ENCODE results near the gene ANKS4B.
"Not testable (repeated sequence)": the region's sequence is repeated elsewhere in the genome, so short reads cannot be mapped to it uniquely, and the experiment has no call there.

Gene ANKS4B

GRCh38 chr16:21236831-21237230, 3.3 kb downstream of the ANKS4B start:
- no peak for DNase-seq (ENCODE audit: low spot score)
- no peak for ATAC-seq (ENCODE audit: low read depth)
- H3K27ac ChIP-seq (ENCODE audit: poor library complexity, severe bottlenecking), result no peak overlapping the region
- no peak for TF ChIP-seq CTCF (IDR thresholded peaks at IDR 0.05; ENCODE audit: poor library complexity, severe bottlenecking)
- no peaks in the 10 kb centered on the region for H3K4me1 ChIP-seq (ENCODE audit: insufficient read depth, poor library complexity, severe bottlenecking)
- no peak overlapping the region for H3K4me3 ChIP-seq (ENCODE audit: severe bottlenecking)
- H3K9me3 ChIP-seq (ENCODE audit: severe bottlenecking), result no peaks in the 10 kb centered on the region
- peaks cover 7% of the 10 kb centered on the region for H3K27me3 ChIP-seq (ENCODE audit: insufficient read depth, poor library complexity, severe bottlenecking)
- no peaks in the 10 kb centered on the region for H3K36me3 ChIP-seq (ENCODE audit: low read depth)

GRCh38 chr16:21239646-21240045, 6.1 kb downstream of the ANKS4B start:
- no peak for ATAC-seq (ENCODE audit: low read depth)
- no peak for DNase-seq (ENCODE audit: low spot score)
- Histone ChIP-seq H3K4me1 (ENCODE audit: insufficient read depth, poor library complexity, severe bottlenecking) (no peaks in the 10 kb centered on the region), H3K27me3 (ENCODE audit: insufficient read depth, poor library complexity, severe bottlenecking) (no peaks in the 10 kb centered on the region), H3K9me3 (ENCODE audit: severe bottlenecking) (no peaks in the 10 kb centered on the region), H3K4me3 (ENCODE audit: severe bottlenecking) (no peak overlapping the region), H3K36me3 (ENCODE audit: low read depth) (no peaks in the 10 kb centered on the region), H3K27ac (ENCODE audit: poor library complexity, severe bottlenecking) (no peak overlapping the region)
- TF ChIP-seq CTCF (IDR thresholded peaks at IDR 0.05; ENCODE audit: poor library complexity, severe bottlenecking), result no peak

GRCh38 chr16:21242756-21243155, 9.3 kb downstream of the ANKS4B start:
- Histone ChIP-seq H3K27ac (ENCODE audit: poor library complexity, severe bottlenecking) (no peak overlapping the region), H3K4me1 (ENCODE audit: insufficient read depth, poor library complexity, severe bottlenecking) (no peaks in the 10 kb centered on the region), H3K4me3 (ENCODE audit: severe bottlenecking) (no peak overlapping the region), H3K36me3 (ENCODE audit: low read depth) (no peaks in the 10 kb centered on the region), H3K9me3 (ENCODE audit: severe bottlenecking) (no peaks in the 10 kb centered on the region), H3K27me3 (ENCODE audit: insufficient read depth, poor library complexity, severe bottlenecking) (no peaks in the 10 kb centered on the region)
- ATAC-seq (ENCODE audit: low read depth) (no peak), DNase-seq (ENCODE audit: low spot score) (no peak)
- no peak for TF ChIP-seq CTCF (IDR thresholded peaks at IDR 0.05; ENCODE audit: poor library complexity, severe bottlenecking)

- H3K9me3 ChIP-seq (ENCODE audit: severe bottlenecking), result no peaks in the 10 kb centered on the region
These were observed 11.2 kb downstream of the ANKS4B start for GRCh38 chr16:21244518-21245215.

GRCh38 chr16:21248179-21248578, 14.7 kb downstream of the ANKS4B start:
- not testable (repeated sequence) for DNase-seq (ENCODE audit: low spot score); H3K27ac ChIP-seq (ENCODE audit: poor library complexity, severe bottlenecking); H3K4me3 ChIP-seq (ENCODE audit: severe bottlenecking); H3K4me1 ChIP-seq (ENCODE audit: insufficient read depth, poor library complexity, severe bottlenecking); H3K36me3 ChIP-seq (ENCODE audit: low read depth); H3K9me3 ChIP-seq (ENCODE audit: severe bottlenecking); ATAC-seq (ENCODE audit: low read depth); H3K27me3 ChIP-seq (ENCODE audit: insufficient read depth, poor library complexity, severe bottlenecking)

More at GRCh38 chr16:21244518-21245215, 11.2 kb downstream of the ANKS4B start:
- no peaks in the 10 kb centered on the region for H3K4me1 ChIP-seq (ENCODE audit: insufficient read depth, poor library complexity, severe bottlenecking)
- no peak for ATAC-seq (ENCODE audit: low read depth)
- no peak overlapping the region for H3K4me3 ChIP-seq (ENCODE audit: severe bottlenecking)
- TF ChIP-seq CTCF (IDR thresholded peaks at IDR 0.05; ENCODE audit: poor library complexity, severe bottlenecking), result no peak
- no peaks in the 10 kb centered on the region for H3K36me3 ChIP-seq (ENCODE audit: low read depth)
- DNase-seq (ENCODE audit: low spot score), result no peak
- no peak overlapping the region for H3K27ac ChIP-seq (ENCODE audit: poor library complexity, severe bottlenecking)
- H3K27me3 ChIP-seq (ENCODE audit: insufficient read depth, poor library complexity, severe bottlenecking), result no peaks in the 10 kb centered on the region

Measured in RWPE2 (cell line).